Measurements from ENCODE around the gene SVEP1. TPM values are rescaled to one million over a fixed set of nuclear protein-coding genes. Genes with fewer than 3 reads are reported as not detected.

SVEP1 gene
- polyA plus RNA-seq, 1 experiment = 34.8 TPM

DNA sequence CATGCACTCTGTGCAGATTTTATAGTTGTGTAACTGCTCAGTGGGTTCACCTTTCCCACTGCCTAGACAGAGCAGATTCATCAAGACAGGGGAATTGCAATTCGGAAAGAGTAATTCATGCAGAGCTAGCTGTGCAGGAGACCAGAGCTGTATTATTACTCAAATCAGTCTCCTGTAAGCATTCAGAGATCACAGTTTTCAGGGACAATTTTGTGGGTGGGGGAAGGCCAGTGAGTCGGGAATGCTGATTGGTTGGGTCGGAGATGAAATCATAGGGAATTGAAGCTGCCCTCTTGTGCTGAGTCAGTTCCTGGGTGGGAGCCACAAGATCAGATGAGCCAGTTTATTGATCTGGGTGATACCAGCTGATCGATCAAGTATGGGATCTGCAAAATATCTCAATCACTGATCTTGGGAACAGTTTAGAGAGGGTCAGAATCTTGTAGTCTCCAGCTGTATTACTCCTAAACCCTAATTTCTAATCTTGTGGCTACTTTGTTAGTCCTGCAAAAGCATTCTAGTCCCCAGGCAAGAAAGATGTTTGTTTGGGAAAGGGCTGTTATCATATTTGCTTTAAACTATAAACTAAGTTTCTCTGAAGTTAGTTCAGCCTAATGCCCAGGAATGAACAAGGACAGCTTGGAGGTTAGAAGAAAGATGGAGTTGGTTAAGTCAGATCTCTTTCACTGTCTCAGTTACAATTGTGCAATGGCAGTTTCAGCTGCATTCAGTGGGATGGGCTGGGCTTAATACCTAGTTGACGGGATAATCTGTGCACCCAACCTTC is 12.7 kb upstream of the SVEP1 start:
- no peak overlapping the region for H3K27ac ChIP-seq (ENCODE audit: low read depth, low read length)
- POLR2A ChIA-PET = interaction anchor here (1.1 kb wide), 1 partner anchor 15 kb away, joined by 3 read pairs; no protein-coding TSS in a partner anchor
- CTCF ChIA-PET = interaction anchor here (0.6 to 1.6 kb wide), 2 partner anchors 28 to 31 kb away, joined by 3 read pairs; no protein-coding TSS in a partner anchor
- H3K9me3 ChIP-seq (ENCODE audit: control insufficient read depth, insufficient read depth, low read length) = no peaks in the 10 kb centered on the region
- H3K4me3 ChIP-seq (ENCODE audit: low read depth, low read length) = no peak overlapping the region
- TF ChIP-seq, protein P1, sequence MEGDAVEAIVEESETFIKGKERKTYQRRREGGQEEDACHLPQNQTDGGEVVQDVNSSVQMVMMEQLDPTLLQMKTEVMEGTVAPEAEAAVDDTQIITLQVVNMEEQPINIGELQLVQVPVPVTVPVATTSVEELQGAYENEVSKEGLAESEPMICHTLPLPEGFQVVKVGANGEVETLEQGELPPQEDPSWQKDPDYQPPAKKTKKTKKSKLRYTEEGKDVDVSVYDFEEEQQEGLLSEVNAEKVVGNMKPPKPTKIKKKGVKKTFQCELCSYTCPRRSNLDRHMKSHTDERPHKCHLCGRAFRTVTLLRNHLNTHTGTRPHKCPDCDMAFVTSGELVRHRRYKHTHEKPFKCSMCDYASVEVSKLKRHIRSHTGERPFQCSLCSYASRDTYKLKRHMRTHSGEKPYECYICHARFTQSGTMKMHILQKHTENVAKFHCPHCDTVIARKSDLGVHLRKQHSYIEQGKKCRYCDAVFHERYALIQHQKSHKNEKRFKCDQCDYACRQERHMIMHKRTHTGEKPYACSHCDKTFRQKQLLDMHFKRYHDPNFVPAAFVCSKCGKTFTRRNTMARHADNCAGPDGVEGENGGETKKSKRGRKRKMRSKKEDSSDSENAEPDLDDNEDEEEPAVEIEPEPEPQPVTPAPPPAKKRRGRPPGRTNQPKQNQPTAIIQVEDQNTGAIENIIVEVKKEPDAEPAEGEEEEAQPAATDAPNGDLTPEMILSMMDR (IDR thresholded peaks at IDR 0.05; ENCODE audit: low read depth, low read length) = no peak
- no peak for DNase-seq (ENCODE audit: low read depth, low spot score)
- H3K27me3 ChIP-seq (ENCODE audit: control insufficient read depth, insufficient read depth, low read length) = no peaks in the 10 kb centered on the region

DNA sequence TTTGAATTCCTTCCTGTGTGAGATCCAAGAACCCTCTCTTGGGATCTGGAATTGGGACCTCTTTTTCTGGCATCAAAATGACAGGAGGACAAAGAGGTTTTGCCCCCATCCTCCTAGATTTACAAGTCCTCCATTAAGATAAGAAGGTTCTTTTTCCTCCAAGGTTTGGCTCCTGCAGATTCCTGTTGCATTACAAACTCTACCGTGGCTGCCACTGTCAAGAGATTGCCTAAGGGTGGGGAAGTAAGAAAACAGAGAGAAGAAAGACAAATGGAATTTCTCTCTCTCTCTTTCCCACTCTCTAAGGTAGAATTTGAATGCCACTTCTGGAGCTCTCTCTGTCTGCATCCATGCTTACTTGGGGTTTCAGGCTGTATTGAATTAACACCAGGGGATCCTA is 12.0 kb upstream of the SVEP1 start:
- TF ChIP-seq, protein P1 (IDR thresholded peaks at IDR 0.05; ENCODE audit: low read depth, low read length) = no peak
- CTCF ChIA-PET = interaction anchor here (0.6 to 1.6 kb wide), 2 partner anchors 28 to 31 kb away, joined by 3 read pairs; no protein-coding TSS in a partner anchor
- H3K27ac ChIP-seq (ENCODE audit: low read depth, low read length) = no peak overlapping the region
- no peak overlapping the region for H3K4me3 ChIP-seq (ENCODE audit: low read depth, low read length)
- POLR2A ChIA-PET = interaction anchor here (1.1 kb wide), 1 partner anchor 16 kb away, joined by 3 read pairs; no protein-coding TSS in a partner anchor
- DNase-seq (ENCODE audit: low read depth, low spot score) = no peak
- no peaks in the 10 kb centered on the region for H3K27me3 ChIP-seq (ENCODE audit: control insufficient read depth, insufficient read depth, low read length)
- no peaks in the 10 kb centered on the region for H3K9me3 ChIP-seq (ENCODE audit: control insufficient read depth, insufficient read depth, low read length)

DNA sequence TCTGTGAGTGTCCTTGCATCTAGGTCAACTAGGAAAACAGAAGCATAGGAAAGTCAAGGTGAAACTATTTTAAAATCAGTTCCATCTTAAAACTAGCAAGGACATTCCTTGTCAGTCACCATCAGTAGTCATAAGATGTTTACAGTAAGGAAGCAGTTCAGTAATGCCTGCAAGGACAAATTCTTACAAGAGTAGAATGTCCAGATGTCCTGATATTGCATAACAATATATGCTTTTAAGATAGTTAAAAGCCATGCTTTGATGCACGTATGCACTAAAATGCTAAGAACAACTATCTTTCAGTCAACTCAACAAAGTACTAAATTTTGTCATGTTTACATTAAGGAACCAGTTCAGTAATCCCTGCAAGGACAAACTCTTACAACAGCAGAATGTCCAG is 11.3 kb upstream of the SVEP1 start:
- DNase-seq (ENCODE audit: low read depth, low spot score) = no peak
- Histone ChIP-seq H3K27ac (ENCODE audit: low read depth, low read length) (no peak overlapping the region), H3K4me3 (ENCODE audit: low read depth, low read length) (no peak overlapping the region), H3K27me3 (ENCODE audit: control insufficient read depth, insufficient read depth, low read length) (no peaks in the 10 kb centered on the region), H3K9me3 (ENCODE audit: control insufficient read depth, insufficient read depth, low read length) (no peaks in the 10 kb centered on the region)
- ChIA-PET POLR2A (no interaction called here), CTCF (interaction anchor here (1.6 kb wide), 1 partner anchor 32 kb away, joined by 3 read pairs; no protein-coding TSS in a partner anchor)
- TF ChIP-seq, protein P1 (IDR thresholded peaks at IDR 0.05; ENCODE audit: low read depth, low read length) = no peak

DNA sequence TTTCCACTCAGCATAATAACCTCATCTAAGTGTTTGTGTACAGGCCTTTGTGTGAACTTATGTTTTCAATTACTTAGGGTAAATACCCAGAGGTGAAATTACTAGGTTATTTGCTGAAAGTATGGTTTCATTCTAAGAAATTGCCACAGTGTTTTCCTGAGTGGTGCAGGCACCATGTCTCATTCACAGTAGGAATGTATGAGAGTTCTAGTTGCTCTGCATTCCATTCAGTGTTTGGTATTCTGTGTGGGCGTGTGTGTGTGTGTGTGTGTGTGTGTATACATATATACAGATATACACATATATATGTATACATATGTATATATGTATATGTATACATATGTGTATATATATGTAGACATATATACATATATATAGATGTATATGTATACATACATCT is 8.8 kb upstream of the SVEP1 start:
- no peaks in the 10 kb centered on the region for H3K9me3 ChIP-seq (ENCODE audit: control insufficient read depth, insufficient read depth, low read length)
- POLR2A ChIA-PET = no interaction called here
- H3K27ac ChIP-seq (ENCODE audit: low read depth, low read length) = no peak overlapping the region
- no peaks in the 10 kb centered on the region for H3K27me3 ChIP-seq (ENCODE audit: control insufficient read depth, insufficient read depth, low read length)
- DNase-seq (ENCODE audit: low read depth, low spot score) = no peak
- TF ChIP-seq, protein P1 (IDR thresholded peaks at IDR 0.05; ENCODE audit: low read depth, low read length) = no peak
- H3K4me3 ChIP-seq (ENCODE audit: low read depth, low read length) = no peak overlapping the region
- CTCF ChIA-PET = no interaction called here

DNA sequence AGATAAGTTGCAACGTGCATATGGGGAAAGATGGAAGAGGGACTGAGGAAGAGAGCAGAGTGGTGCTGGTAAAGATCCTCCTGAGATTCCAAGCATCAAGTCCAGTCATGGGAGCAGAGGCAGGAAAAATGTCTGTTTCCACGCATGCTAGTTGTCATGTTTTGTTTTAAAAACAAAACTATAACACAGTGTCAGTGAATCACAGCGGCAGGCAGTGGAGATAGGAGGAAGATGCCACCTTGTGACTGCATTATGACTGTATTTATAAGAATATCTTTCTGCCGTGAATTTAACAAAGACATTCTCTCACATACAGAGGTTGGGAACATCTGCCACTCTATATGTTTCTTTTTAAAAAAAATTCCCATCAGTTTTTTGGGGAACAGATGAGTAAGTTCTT is 3.7 kb upstream of the SVEP1 start:
- no peak for DNase-seq (ENCODE audit: low read depth, low spot score)
- POLR2A ChIA-PET = no interaction called here
- Histone ChIP-seq H3K27me3 (ENCODE audit: control insufficient read depth, insufficient read depth, low read length) (no peaks in the 10 kb centered on the region), H3K9me3 (ENCODE audit: control insufficient read depth, insufficient read depth, low read length) (no peaks in the 10 kb centered on the region; the same call in 1 of the 2 replicates), H3K4me3 (ENCODE audit: low read depth, low read length) (no peak overlapping the region), H3K27ac (ENCODE audit: low read depth, low read length) (no peak overlapping the region)
- CTCF ChIA-PET = interaction anchor here (0.6 kb wide), 1 partner anchor 236 kb away, joined by 5 read pairs; no protein-coding TSS in a partner anchor
- TF ChIP-seq, protein P1 (IDR thresholded peaks at IDR 0.05; ENCODE audit: low read depth, low read length) = 0 out of 2 replicates have a peak, but pooled peaks have one; percentile 19
